K562 (cell line): ENCODE measurements around the gene TLNRD1. TPM values are rescaled to one million over a fixed set of nuclear protein-coding genes. Genes with fewer than 3 reads are reported as not detected.
A peak's percentile ranks its signal among the peaks of the same experiment; 100 is the strongest.

Experiments
- ASH1L ChIP-seq: fragments of 450-650 bp; IDR thresholded peaks from 2 replicates; pipeline ENCODE4 v1.6.1; 2018; ENCODE audit warnings: borderline replicate concordance, mild to moderate bottlenecking, low read depth; ENCODE audit not compliant: partially characterized antibody
- BHLHE40 ChIP-seq: IDR thresholded peaks from 2 replicates; pipeline ENCODE4 v1.6.1; 2011; ENCODE audit warnings: low read length, improper control_type of control experiment
- COPS2 ChIP-seq: fragments of 450-650 bp; conservative IDR thresholded peaks from 2 replicates; pipeline ENCODE4 v1.6.1; 2016; ENCODE audit warnings: mild to moderate bottlenecking, moderate library complexity
- ELF4 ChIP-seq: fragments of 450-650 bp; formaldehyde crosslinking; IDR thresholded peaks from 2 replicates; pipeline ENCODE4 v1.4.0; 2022; ENCODE audit warnings: missing genetic modification characterization
- FOXJ3 ChIP-seq: sonication (generic); formaldehyde crosslinking; IDR thresholded peaks from 2 replicates; pipeline ENCODE4 v1.4.0; 2020; ENCODE audit warnings: mild to moderate bottlenecking, missing genetic modification reagents
- HMG20A ChIP-seq: fragments of 450-650 bp; formaldehyde crosslinking; conservative IDR thresholded peaks from 2 replicates; pipeline ENCODE4 v1.4.0; 2020; ENCODE audit warnings: mild to moderate bottlenecking, mixed read lengths
- MCM2 ChIP-seq: fragments of 450-650 bp; IDR thresholded peaks from 2 replicates; pipeline ENCODE4 v1.6.1; 2017; ENCODE audit warnings: low read depth, mild to moderate bottlenecking
- MITF ChIP-seq: IDR thresholded peaks from 2 replicates; pipeline ENCODE4 v1.6.1; 2014; ENCODE audit warnings: antibody characterized with exemption
- MNT ChIP-seq, 2 experiments: fragments of 450-650 bp; conservative IDR thresholded peaks; 2 replicates each; pipeline ENCODE4 v1.6.1; 2017; ENCODE audit warnings: mild to moderate bottlenecking in 2 of 2, moderate library complexity in 2 of 2
- MYC ChIP-seq, 2 experiments: fragments of 250-450 bp in 1 of 2; sonication (Bioruptor Pico) in 1 of 2; IDR thresholded peaks; 2 replicates each; pipeline versions ENCODE4 v1.5.1 to v1.6.1; 2012 to 2021; ENCODE audit warnings: low read depth in 2 of 2, borderline replicate concordance in 1 of 2, improper control_type of control experiment in 1 of 2, low read length in 1 of 2, mild to moderate bottlenecking in 1 of 2, moderate library complexity in 1 of 2
- POU5F1 ChIP-seq: fragments of 150-350 bp; IDR thresholded peaks from 2 replicates; pipeline ENCODE4 v1.6.1; 2014; ENCODE audit warnings: borderline replicate concordance, low read length, low read depth, mild to moderate bottlenecking; ENCODE audit not compliant: partially characterized antibody
- PYGO2 ChIP-seq: fragments of 450-650 bp; IDR thresholded peaks from 2 replicates; pipeline ENCODE4 v1.6.1; 2016; ENCODE audit warnings: mild to moderate bottlenecking, missing genetic modification characterization, moderate library complexity, missing compliant biosample characterization
- RBM22 ChIP-seq: fragments of 200-400 bp; formaldehyde crosslinking; IDR thresholded peaks from 2 replicates; pipeline ENCODE4 v1.6.1; 2018; ENCODE audit warnings: low read length, low read depth; ENCODE audit not compliant: poor library complexity, severe bottlenecking
- RCOR1 ChIP-seq, 2 experiments: IDR thresholded peaks; 2 replicates each; pipeline ENCODE4 v1.6.1; 2012; ENCODE audit warnings: low read depth in 2 of 2, low read length in 2 of 2, borderline replicate concordance in 1 of 2, improper control_type of control experiment in 1 of 2
- SMAD1 ChIP-seq: fragments of 150-350 bp; IDR thresholded peaks from 2 replicates; pipeline ENCODE4 v1.6.1; 2014; ENCODE audit warnings: low read length, low read depth; ENCODE audit not compliant: partially characterized antibody
- TBP ChIP-seq: optimal IDR thresholded peaks from 2 replicates; pipeline ENCODE3; 2011; ENCODE audit warnings: low read depth, low read length, improper control_type of control experiment
- TRIM28 ChIP-seq: fragments of 450-650 bp; IDR thresholded peaks from 2 replicates; pipeline ENCODE4 v1.6.1; 2017
- ZBTB12 ChIP-seq: fragments of 250-450 bp; sonication (Bioruptor Pico); IDR thresholded peaks from 2 replicates; pipeline ENCODE4 v1.4.0; 2020
- ZFP1 ChIP-seq: fragments of 450-650 bp; formaldehyde crosslinking; IDR thresholded peaks from 2 replicates; pipeline ENCODE4 v1.4.0; 2020; ENCODE audit warnings: mild to moderate bottlenecking, mixed read lengths
- ZNF23 ChIP-seq: fragments of 250-450 bp; sonication (Bioruptor Pico); IDR thresholded peaks from 2 replicates; pipeline ENCODE4 v1.4.0; 2020; ENCODE audit warnings: mild to moderate bottlenecking
- ZNF408 ChIP-seq: fragments of 250-450 bp; sonication (Bioruptor Pico); IDR thresholded peaks from 2 replicates; pipeline ENCODE4 v1.4.0; 2020; ENCODE audit warnings: low read depth, mild to moderate bottlenecking, moderate library complexity
- ZNF431 ChIP-seq: sonication (generic); formaldehyde crosslinking; IDR thresholded peaks from 2 replicates; pipeline ENCODE4 v1.8.0; 2022; ENCODE audit warnings: mild to moderate bottlenecking, missing genetic modification reagents
- ZNF507 ChIP-seq: conservative IDR thresholded peaks from 2 replicates; pipeline ENCODE4 v1.6.1; 2017; ENCODE audit warnings: missing genetic modification characterization, missing compliant biosample characterization
- ZNF740 ChIP-seq, 3 experiments: fragments of 200-800 bp in 1 of 3; sonication (Bioruptor generic) in 1 of 3; sonication (generic) in 1 of 3; formaldehyde crosslinking in 1 of 3; IDR thresholded peaks; 2 replicates each; pipeline versions ENCODE4 v1.6.1 to v1.8.0; 2016 to 2022; ENCODE audit warnings: mild to moderate bottlenecking in 2 of 3, missing compliant biosample characterization in 2 of 3, missing genetic modification characterization in 2 of 3, missing genetic modification reagents in 1 of 3
- polyA plus RNA-seq, 8 experiments: library from polyadenylated mRNA; depleted of rRNA in 4 of 8; stranded (reverse) in 5 of 8; unstranded in 3 of 8; fragments of >200 nt; fragmentation: Nextera tagmentation in 2 of 8; fragmentation: Illumina TruSeq in 1 of 8; extraction: Ambion mirVana in 2 of 8; extraction: Trizol in 1 of 8; gene quantifications; 2 replicates each; pipeline versions ENCODE4 v1.2.1 to v1.2.3, GENCODE V29; 2011 to 2014; ENCODE audit warnings: inconsistent platforms in 1 of 8, missing spikeins in 1 of 8
- total RNA-seq, 7 experiments: library from RNA; depleted of rRNA in 6 of 7; stranded (reverse); fragments of >200 nt in 6 of 7; fragmentation: Illumina TruSeq in 2 of 7; extraction: Trizol in 2 of 7; gene quantifications; 2 replicates each; pipeline versions ENCODE4 v1.2.1 to v1.2.3, GENCODE V29; 2011 to 2021; ENCODE audit warnings: low replicate concordance in 1 of 7

Gene TLNRD1
- total and polyA plus RNA-seq, 9 of the 15 experiments (the other 6 are each of a cell fraction or from before 2014, with no cell fraction given) = 1.1 to 33.1 (median 5.7) TPM

- TF ChIP-seq ZNF408 (CRISPR knock-in tag) (no peak), ASH1L (no peak), ZFP1 (CRISPR knock-in tag) (no peak), MITF (no peak), MNT (conservative IDR thresholded peaks at IDR 0.05) (no peak), ZNF740 (CRISPR knock-in tag; IDR thresholded peaks at IDR 0.05) (no peak), ZNF740 (tag; IDR thresholded peaks at IDR 0.05) (no peak), COPS2 (no peak), MYC (IDR thresholded peaks at IDR 0.05; ENCODE audit: low read depth, low read length) (no peak), MYC (CRISPR knock-in tag; IDR thresholded peaks at IDR 0.05; ENCODE audit: borderline replicate concordance, low read depth) (no peak), ZNF431 (CRISPR knock-in tag) (no peak), ZBTB12 (CRISPR knock-in tag) (no peak), MCM2 (no peak), SMAD1 (no peak), BHLHE40 (no peak), HMG20A (no peak), TRIM28 (no peak), PYGO2 (tag) (no peak), FOXJ3 (CRISPR knock-in tag) (no peak), ZNF23 (CRISPR knock-in tag) (no peak), RBM22 (no peak), POU5F1 (no peak), RCOR1 (IDR thresholded peaks at IDR 0.05; ENCODE audit: borderline replicate concordance in 1 of 2, low read depth in 2 of 2, low read length in 2 of 2) (peak; percentile 56 to 96; a peak in 2 of 4 replicates), ELF4 (no peak), ZNF507 (tag) (no peak), TBP (no peak)
Measured at GRCh38 chr15:80978685-80979329, 21.9 kb upstream of the TLNRD1 start (continued).
